ENCODE data around the gene NCKAP5.

The NCKAP5 gene

GRCh38 chr2:133110201-133110600 lies 458.1 kb downstream of the NCKAP5 start:
- no peaks in the 10 kb centered on the region for H3K27me3 ChIP-seq (ENCODE audit: insufficient read depth, low read length)
- no peaks in the 10 kb centered on the region for H3K9me3 ChIP-seq (ENCODE audit: insufficient read depth, low read depth, low read length)
- WGBS: 94% methylated on average over 4 of the region's 4 CpGs
- no peaks in the 10 kb centered on the region for H3K36me3 ChIP-seq (ENCODE audit: insufficient read depth, low read length)
- no peak overlapping the region for H3K27ac ChIP-seq (ENCODE audit: low read depth, low read length)
- no peak overlapping the region for H3K9ac ChIP-seq (ENCODE audit: low read depth, low read length)
- H3K4me1 ChIP-seq (ENCODE audit: insufficient read depth, low read length): no peaks in the 10 kb centered on the region
- H3K4me3 ChIP-seq (ENCODE audit: low read length): no peak overlapping the region

DNA sequence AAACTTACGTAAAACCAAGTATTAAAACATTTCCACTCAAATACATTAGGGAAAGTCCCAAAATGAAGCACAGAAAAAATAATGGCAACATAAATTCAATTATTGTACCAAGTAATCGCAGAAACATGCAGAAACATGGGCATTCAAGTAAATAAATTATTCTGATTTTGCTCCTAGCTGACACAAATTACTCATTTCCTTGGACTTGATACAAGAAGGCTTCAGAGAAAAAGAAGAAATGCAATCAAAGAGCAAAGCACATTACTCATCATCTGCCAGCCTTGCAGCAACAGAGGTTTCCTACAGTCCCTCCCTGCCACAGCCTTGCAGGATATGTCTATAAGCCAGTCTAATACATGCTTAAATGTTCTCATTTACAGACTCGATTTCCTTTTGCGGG lies 458.5 kb downstream of the NCKAP5 start:
- H3K27ac ChIP-seq (ENCODE audit: low read depth, low read length): no peak overlapping the region
- no peaks in the 10 kb centered on the region for H3K27me3 ChIP-seq (ENCODE audit: insufficient read depth, low read length)
- no peak overlapping the region for H3K4me3 ChIP-seq (ENCODE audit: low read length)
- no peaks in the 10 kb centered on the region for H3K9me3 ChIP-seq (ENCODE audit: insufficient read depth, low read depth, low read length)
- no peaks in the 10 kb centered on the region for H3K4me1 ChIP-seq (ENCODE audit: insufficient read depth, low read length)
- no peaks in the 10 kb centered on the region for H3K36me3 ChIP-seq (ENCODE audit: insufficient read depth, low read length)
- H3K9ac ChIP-seq (ENCODE audit: low read depth, low read length): no peak overlapping the region
- 93% methylated on average over 4 of the region's 4 CpGs for WGBS

DNA sequence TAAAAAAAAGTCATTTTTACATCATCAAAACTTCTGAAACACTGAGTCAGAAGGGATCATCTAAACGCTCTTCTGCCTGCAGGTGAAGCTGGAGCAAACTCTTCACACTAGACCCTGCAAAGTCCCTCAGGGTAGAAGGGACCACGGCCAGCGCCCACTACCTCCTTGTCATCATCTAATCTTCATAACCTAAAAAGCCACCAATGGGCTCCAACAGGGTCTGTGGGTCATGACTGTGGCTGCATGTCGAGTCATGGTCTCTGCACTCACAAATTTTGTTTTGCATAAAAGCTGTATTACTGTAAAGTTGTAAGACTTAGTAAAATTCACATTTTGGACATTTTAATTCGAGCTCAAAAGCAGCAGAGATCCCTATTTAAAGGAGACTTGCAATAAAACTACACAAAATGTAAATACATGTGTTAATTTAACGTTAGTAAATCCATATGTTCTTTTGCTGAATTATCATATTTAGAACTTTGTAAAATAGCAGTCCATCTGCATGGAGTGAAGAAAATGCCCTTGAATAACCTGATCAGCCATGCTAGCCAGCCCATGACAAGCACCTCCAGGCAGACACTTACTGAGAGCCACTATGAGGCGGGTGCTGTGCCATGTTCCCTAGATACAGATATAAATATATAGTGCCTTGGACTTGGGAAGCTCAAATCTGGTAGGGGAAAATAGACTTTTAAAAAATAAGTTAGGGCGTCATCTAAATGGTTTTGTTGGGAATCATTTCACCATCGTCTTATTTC lies 461.0 kb downstream of the NCKAP5 start:
- Histone ChIP-seq H3K9ac (ENCODE audit: low read depth, low read length) (no peak overlapping the region), H3K27ac (ENCODE audit: low read depth, low read length) (no peak overlapping the region), H3K36me3 (ENCODE audit: insufficient read depth, low read length) (no peaks in the 10 kb centered on the region), H3K4me1 (ENCODE audit: insufficient read depth, low read length) (no peaks in the 10 kb centered on the region), H3K27me3 (ENCODE audit: insufficient read depth, low read length) (no peaks in the 10 kb centered on the region), H3K4me3 (ENCODE audit: low read length) (no peak overlapping the region), H3K9me3 (ENCODE audit: insufficient read depth, low read depth, low read length) (no peaks in the 10 kb centered on the region)
- 93% methylated on average over 8 of the region's 9 CpGs for WGBS

GRCh38 chr2:133104871-133105270 lies 463.4 kb downstream of the NCKAP5 start:
- H3K4me3 ChIP-seq (ENCODE audit: low read length): no peak overlapping the region
- H3K4me1 ChIP-seq (ENCODE audit: insufficient read depth, low read length): no peaks in the 10 kb centered on the region
- no peaks in the 10 kb centered on the region for H3K27me3 ChIP-seq (ENCODE audit: insufficient read depth, low read length)
- WGBS: 94% methylated on average over 2 of the region's 2 CpGs
- no peak overlapping the region for H3K27ac ChIP-seq (ENCODE audit: low read depth, low read length)
- H3K9me3 ChIP-seq (ENCODE audit: insufficient read depth, low read depth, low read length): no peaks in the 10 kb centered on the region
- no peak overlapping the region for H3K9ac ChIP-seq (ENCODE audit: low read depth, low read length)
- H3K36me3 ChIP-seq (ENCODE audit: insufficient read depth, low read length): no peaks in the 10 kb centered on the region

DNA sequence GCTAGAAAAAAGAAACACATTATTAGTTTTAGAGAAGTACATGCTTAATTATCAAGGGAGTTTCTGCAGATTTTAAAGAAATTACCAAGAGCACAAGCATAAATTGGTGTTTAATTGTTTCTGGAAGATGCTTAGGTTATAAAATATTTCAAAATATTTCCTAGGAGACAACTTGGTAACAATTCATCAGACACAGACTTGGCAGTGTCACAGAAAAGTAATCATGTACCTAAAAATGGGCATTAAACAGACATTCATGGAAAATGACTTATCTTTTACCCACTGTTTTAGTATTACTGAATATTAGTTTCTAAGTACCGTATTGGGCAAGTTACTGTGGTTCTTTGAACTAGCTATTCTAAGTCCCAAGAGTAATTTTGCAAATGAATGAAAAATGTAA lies 469.5 kb downstream of the NCKAP5 start:
- Histone ChIP-seq H3K9ac (ENCODE audit: low read depth, low read length) (no peak overlapping the region), H3K36me3 (ENCODE audit: insufficient read depth, low read length) (no peaks in the 10 kb centered on the region), H3K4me3 (ENCODE audit: low read length) (no peak overlapping the region), H3K9me3 (ENCODE audit: insufficient read depth, low read depth, low read length) (no peaks in the 10 kb centered on the region), H3K4me1 (ENCODE audit: insufficient read depth, low read length) (no peaks in the 10 kb centered on the region), H3K27me3 (ENCODE audit: insufficient read depth, low read length) (no peaks in the 10 kb centered on the region), H3K27ac (ENCODE audit: low read depth, low read length) (no peak overlapping the region)
- WGBS: no CpG with 5 or more reads among the region's 1 CpG

GRCh38 chr2:133097666-133098065 lies 470.6 kb downstream of the NCKAP5 start:
- Histone ChIP-seq H3K9ac (ENCODE audit: low read depth, low read length) (no peak overlapping the region), H3K27me3 (ENCODE audit: insufficient read depth, low read length) (no peaks in the 10 kb centered on the region), H3K36me3 (ENCODE audit: insufficient read depth, low read length) (no peaks in the 10 kb centered on the region), H3K4me3 (ENCODE audit: low read length) (no peak overlapping the region), H3K9me3 (ENCODE audit: insufficient read depth, low read depth, low read length) (no peaks in the 10 kb centered on the region), H3K4me1 (ENCODE audit: insufficient read depth, low read length) (no peaks in the 10 kb centered on the region), H3K27ac (ENCODE audit: low read depth, low read length) (no peak overlapping the region)
- 88% methylated on average over 3 of the region's 3 CpGs for WGBS

DNA sequence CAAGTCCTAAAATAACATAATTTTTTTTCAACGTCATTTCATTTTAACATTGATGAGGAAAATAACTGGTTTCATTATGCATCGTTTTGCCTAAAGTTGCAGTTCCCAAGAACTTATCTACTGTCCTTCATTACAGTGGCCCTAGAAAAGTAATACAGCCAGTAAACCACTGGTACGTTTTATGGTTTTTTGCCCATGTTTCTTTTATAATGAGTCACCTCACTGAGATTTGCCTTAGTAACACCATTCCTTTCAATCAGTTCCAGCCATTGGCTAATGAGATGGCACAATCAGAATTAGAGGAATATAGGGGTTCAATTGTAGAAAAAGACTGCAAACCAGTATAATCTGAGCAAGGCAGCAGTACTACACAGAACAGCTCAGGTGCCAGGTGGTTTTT lies 475.7 kb downstream of the NCKAP5 start:
- Histone ChIP-seq H3K36me3 (ENCODE audit: insufficient read depth, low read length) (no peaks in the 10 kb centered on the region), H3K9me3 (ENCODE audit: insufficient read depth, low read depth, low read length) (no peaks in the 10 kb centered on the region), H3K4me3 (ENCODE audit: low read length) (no peak overlapping the region), H3K27me3 (ENCODE audit: insufficient read depth, low read length) (no peaks in the 10 kb centered on the region), H3K27ac (ENCODE audit: low read depth, low read length) (no peak overlapping the region), H3K4me1 (ENCODE audit: insufficient read depth, low read length) (no peaks in the 10 kb centered on the region), H3K9ac (ENCODE audit: low read depth, low read length) (no peak overlapping the region)
- WGBS: 94% methylated on average over 3 of the region's 3 CpGs

DNA sequence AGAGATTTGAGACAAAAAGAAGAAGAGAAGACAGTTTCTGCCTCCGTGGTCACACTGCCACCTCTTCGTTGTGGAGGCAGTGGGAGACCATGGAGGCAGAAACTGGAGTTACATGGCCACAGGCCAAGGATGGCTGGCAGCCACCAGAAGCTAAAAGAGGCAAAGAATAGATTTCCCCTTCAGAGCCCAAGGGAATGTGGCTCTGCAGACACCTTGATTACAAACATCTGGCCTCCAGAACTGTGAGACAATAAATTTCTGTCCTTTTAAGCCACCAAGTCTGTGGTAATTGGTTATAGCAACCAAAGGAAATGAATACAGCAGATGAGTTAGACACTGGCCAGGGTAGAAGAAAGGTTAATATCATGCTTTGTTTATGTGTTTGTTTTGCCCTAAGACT lies 477.9 kb downstream of the NCKAP5 start:
- no peaks in the 10 kb centered on the region for H3K9me3 ChIP-seq (ENCODE audit: insufficient read depth, low read depth, low read length)
- WGBS: 87% methylated on average over 2 of the region's 2 CpGs
- no peak overlapping the region for H3K9ac ChIP-seq (ENCODE audit: low read depth, low read length)
- H3K27me3 ChIP-seq (ENCODE audit: insufficient read depth, low read length): no peaks in the 10 kb centered on the region
- H3K4me1 ChIP-seq (ENCODE audit: insufficient read depth, low read length): peaks cover 9% of the 10 kb centered on the region; the same call in 1 of the 2 replicates
- no peaks in the 10 kb centered on the region for H3K36me3 ChIP-seq (ENCODE audit: insufficient read depth, low read length)
- H3K4me3 ChIP-seq (ENCODE audit: low read length): no peak overlapping the region
- no peak overlapping the region for H3K27ac ChIP-seq (ENCODE audit: low read depth, low read length)

DNA sequence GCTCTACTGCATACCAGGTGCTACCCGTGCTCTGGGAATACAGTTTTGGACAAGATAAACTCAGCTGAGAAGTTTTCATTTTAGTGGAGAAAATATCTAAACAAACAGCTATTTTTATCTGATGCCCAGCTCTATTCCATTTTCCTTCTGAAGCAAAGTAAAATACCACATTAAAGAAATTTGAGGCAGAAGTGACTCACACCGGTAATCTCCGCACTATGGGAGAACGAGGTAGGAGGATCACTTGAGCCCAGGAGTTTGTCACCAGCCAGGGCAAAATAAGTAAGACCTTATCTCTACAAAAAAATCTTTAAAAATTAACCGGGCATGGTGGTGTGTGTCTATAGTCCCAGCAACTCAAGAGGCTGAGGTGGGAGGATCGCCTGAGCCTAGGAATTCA lies 482.1 kb downstream of the NCKAP5 start:
- no peaks in the 10 kb centered on the region for H3K9me3 ChIP-seq (ENCODE audit: insufficient read depth, low read depth, low read length)
- no peaks in the 10 kb centered on the region for H3K27me3 ChIP-seq (ENCODE audit: insufficient read depth, low read length)
- H3K4me3 ChIP-seq (ENCODE audit: low read length): no peak overlapping the region
- H3K9ac ChIP-seq (ENCODE audit: low read depth, low read length): no peak overlapping the region
- no peaks in the 10 kb centered on the region for H3K36me3 ChIP-seq (ENCODE audit: insufficient read depth, low read length)
- no peak overlapping the region for H3K27ac ChIP-seq (ENCODE audit: low read depth, low read length)
- WGBS: 91% methylated on average over 6 of the region's 6 CpGs
- peaks cover 9% of the 10 kb centered on the region; the same call in 1 of the 2 replicates for H3K4me1 ChIP-seq (ENCODE audit: insufficient read depth, low read length)

DNA sequence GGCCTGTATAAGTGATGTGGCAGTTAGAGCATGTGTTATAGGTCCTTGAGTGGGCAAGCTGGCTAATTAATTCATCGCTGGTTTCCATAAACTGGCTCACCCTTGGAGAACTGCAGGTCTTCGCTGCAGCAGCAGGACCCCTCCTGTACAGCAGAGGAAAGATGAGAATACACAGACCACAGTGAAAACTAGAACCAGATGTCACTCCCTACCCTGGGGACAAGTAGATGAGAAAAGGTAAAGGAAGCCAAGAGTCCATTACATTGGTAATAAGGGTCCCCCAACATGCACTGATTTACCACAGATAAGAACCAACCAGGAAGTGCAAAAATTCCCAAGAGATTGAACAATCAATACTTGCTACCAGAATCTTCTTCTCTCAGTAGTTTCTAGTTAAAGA lies 482.6 kb downstream of the NCKAP5 start:
- 98% methylated on average over 2 of the region's 2 CpGs for WGBS
- no peak overlapping the region for H3K27ac ChIP-seq (ENCODE audit: low read depth, low read length)

GRCh38 chr2:133082034-133082433 lies 486.2 kb downstream of the NCKAP5 start:
- H3K27me3 ChIP-seq (ENCODE audit: insufficient read depth, low read length): no peaks in the 10 kb centered on the region
- no peak overlapping the region for H3K4me3 ChIP-seq (ENCODE audit: low read length)
- H3K27ac ChIP-seq (ENCODE audit: low read depth, low read length): no peak overlapping the region
- no peak overlapping the region for H3K9ac ChIP-seq (ENCODE audit: low read depth, low read length)
- WGBS: 100% methylated on average over 1 of the region's 1 CpG
- peaks cover 6% of the 10 kb centered on the region for H3K4me1 ChIP-seq (ENCODE audit: insufficient read depth, low read length)
- H3K9me3 ChIP-seq (ENCODE audit: insufficient read depth, low read depth, low read length): no peaks in the 10 kb centered on the region
- H3K36me3 ChIP-seq (ENCODE audit: insufficient read depth, low read length): no peaks in the 10 kb centered on the region

More for the DNA sequence above, 482.6 kb downstream of the NCKAP5 start:
- no peaks in the 10 kb centered on the region for H3K9me3 ChIP-seq (ENCODE audit: insufficient read depth, low read depth, low read length)
- H3K27me3 ChIP-seq (ENCODE audit: insufficient read depth, low read length): no peaks in the 10 kb centered on the region
- H3K9ac ChIP-seq (ENCODE audit: low read depth, low read length): no peak overlapping the region
- H3K36me3 ChIP-seq (ENCODE audit: insufficient read depth, low read length): no peaks in the 10 kb centered on the region
- peaks cover 9% of the 10 kb centered on the region; the same call in 1 of the 2 replicates for H3K4me1 ChIP-seq (ENCODE audit: insufficient read depth, low read length)
- H3K4me3 ChIP-seq (ENCODE audit: low read length): no peak overlapping the region

GRCh38 chr2:133080822-133081221 lies 487.4 kb downstream of the NCKAP5 start:
- H3K4me1 ChIP-seq (ENCODE audit: insufficient read depth, low read length): no peaks in the 10 kb centered on the region; the same call in 1 of the 2 replicates
- H3K27ac ChIP-seq (ENCODE audit: low read depth, low read length): no peak overlapping the region
- no peak overlapping the region for H3K9ac ChIP-seq (ENCODE audit: low read depth, low read length)
- no peak overlapping the region for H3K4me3 ChIP-seq (ENCODE audit: low read length)
- no peaks in the 10 kb centered on the region for H3K36me3 ChIP-seq (ENCODE audit: insufficient read depth, low read length)
- H3K9me3 ChIP-seq (ENCODE audit: insufficient read depth, low read depth, low read length): no peaks in the 10 kb centered on the region
- WGBS: 100% methylated on average over 2 of the region's 2 CpGs
- no peaks in the 10 kb centered on the region for H3K27me3 ChIP-seq (ENCODE audit: insufficient read depth, low read length)
